SK-MEL-5 (cell line): ENCODE data around the gene EFCAB8. TPM values are rescaled to one million over a fixed set of nuclear protein-coding genes. Genes with fewer than 3 reads are reported as not detected.
"Not testable (repeated sequence)": the region's sequence is repeated elsewhere in the genome, so short reads cannot be mapped to it uniquely, and the experiment has no call there.

Source experiments
- DNase-seq: peaks from one replicate; pipeline ENCODE4 v3.0.0-alpha.2; 2016; ENCODE audit warnings: low read depth, low spot score
- in situ Hi-C: cut with HindIII; loops from 2 replicates; pipeline ENCODE4 v1.10.0; 2016; ENCODE audit warnings: low sequenced_read_pairs, high pct_unique_total_duplicates, low pct_unique_long_range_greater_than_20kb
- total RNA-seq: library from RNA; depleted of rRNA; stranded (reverse); fragments of >200 nt; shearing (Covaris generic); gene quantifications from 2 replicates; pipeline ENCODE4 v1.2.3, GENCODE V29; 2014

Gene EFCAB8
- total RNA-seq, 1 experiment from 2014 or later, result not detected

GRCh38 chr20:32959351-32960221 is 100.9 kb downstream of the EFCAB8 start:
- in situ Hi-C loops, result no loop called here
- DNase-seq, result no peak

DNA sequence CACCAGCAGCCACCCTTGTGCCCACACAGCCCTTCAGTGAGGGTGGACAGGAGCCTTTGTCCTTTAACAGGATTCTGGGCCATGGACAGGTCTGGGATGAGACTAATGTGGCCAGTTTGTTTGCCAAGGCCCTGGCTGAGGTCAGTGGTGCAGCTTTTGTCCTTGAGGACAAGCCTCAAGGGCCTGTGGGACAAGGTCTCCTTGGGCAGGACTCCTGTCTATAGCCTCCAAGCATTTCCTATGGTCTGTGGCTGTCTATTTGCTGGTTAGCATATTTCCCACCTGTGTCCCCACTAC is 101.4 kb downstream of the EFCAB8 start:
- in situ Hi-C loops, result no loop called here
- DNase-seq, result no peak

- in situ Hi-C loops, result no loop called here
- DNase-seq, result no peak
These were observed 102.4 kb downstream of the EFCAB8 start for GRCh38 chr20:32960849-32961731.

- in situ Hi-C loops, result no loop called here
- no peak for DNase-seq
These were observed 103.3 kb downstream of the EFCAB8 start for GRCh38 chr20:32962053-32962452.

GRCh38 chr20:32962646-32963045 is 103.9 kb downstream of the EFCAB8 start:
- in situ Hi-C loops, DNase-seq: not testable (repeated sequence)

- in situ Hi-C loops, result no loop called here
- DNase-seq, result no peak
These were observed 104.5 kb downstream of the EFCAB8 start for GRCh38 chr20:32963176-32963575.

GRCh38 chr20:32964575-32964974 is 105.9 kb downstream of the EFCAB8 start:
- in situ Hi-C loops, result no loop called here
- no peak for DNase-seq

DNA sequence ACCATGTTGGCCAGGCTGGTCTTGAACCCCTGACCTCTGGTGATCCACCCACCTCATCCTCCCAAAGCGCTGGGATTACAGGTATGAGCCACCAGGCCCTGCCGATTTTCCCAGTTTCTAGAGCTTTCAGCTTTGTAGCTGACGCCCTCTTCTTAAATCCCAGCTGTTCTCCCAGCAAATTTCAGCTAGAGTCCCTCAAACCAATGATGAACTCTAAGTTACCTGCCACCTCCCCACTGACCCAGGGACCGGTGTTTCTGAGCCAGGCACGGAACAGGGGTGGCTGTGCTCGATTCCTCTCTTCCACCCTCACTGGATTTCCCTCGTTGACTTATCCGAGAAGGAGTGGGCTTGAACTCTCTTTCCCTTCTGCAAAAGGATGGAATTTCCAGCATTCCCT is 106.4 kb downstream of the EFCAB8 start:
- in situ Hi-C loops, result no loop called here
- DNase-seq, result no peak

DNA sequence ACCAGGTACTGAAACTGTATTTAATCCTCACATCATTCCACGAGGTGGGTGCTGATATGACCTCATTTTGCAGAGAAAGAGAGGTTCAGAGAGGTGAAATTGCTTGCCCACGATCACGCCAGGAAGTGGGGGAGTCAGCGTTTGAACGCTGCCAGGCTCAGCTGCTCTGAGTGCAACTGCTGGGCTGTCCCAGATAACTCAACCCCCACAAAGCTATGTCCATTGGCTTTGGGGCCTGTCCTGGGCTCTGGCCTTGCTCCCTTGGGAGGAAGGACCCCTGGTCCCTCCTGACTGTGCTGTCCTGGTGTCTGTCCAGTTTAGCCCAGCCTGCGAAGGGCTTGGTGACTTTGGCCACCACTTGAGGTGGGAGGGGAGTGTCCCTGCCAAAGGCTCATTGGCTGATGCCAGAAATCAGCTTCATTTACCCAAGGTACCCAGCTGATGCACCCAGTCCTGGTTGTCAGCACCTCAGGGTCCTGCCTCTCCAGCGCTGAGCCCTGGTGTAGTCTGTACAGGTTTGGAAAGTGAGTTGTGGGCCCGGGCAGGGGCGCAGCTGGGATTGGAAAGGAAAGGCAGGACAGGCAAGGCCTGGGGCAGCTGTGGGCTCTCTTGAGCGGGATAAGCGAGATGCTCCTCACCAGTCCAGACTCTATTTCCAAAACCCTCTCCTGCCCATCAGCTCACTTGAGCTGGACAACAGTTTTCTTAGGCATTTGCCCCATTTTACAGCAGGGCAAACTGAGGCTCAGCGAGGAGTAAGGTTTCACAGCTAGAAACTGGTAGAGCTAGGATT is 107.1 kb downstream of the EFCAB8 start:
- in situ Hi-C loops, result no loop called here
- DNase-seq, result no peak

DNA sequence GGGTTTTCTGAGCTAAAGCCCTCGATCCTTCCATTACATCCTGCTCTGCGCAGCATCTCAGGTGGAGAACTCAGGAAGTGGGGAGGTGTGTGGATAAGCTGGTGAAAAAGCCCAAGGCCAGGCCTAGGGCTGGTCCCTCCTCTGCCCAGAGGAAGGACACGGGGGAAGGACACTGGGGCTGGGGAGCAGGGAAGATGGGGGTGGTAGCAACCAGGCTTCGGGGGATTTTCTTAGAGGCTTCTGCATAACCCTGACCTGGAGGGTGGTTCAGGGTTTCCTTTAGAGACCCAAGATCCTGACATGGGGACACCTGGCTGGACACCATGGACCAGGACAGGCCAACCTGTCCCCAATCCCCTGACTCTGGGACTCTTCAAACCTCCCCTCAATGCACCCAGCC is 107.7 kb downstream of the EFCAB8 start:
- in situ Hi-C loops, result no loop called here
- no peak for DNase-seq

DNA sequence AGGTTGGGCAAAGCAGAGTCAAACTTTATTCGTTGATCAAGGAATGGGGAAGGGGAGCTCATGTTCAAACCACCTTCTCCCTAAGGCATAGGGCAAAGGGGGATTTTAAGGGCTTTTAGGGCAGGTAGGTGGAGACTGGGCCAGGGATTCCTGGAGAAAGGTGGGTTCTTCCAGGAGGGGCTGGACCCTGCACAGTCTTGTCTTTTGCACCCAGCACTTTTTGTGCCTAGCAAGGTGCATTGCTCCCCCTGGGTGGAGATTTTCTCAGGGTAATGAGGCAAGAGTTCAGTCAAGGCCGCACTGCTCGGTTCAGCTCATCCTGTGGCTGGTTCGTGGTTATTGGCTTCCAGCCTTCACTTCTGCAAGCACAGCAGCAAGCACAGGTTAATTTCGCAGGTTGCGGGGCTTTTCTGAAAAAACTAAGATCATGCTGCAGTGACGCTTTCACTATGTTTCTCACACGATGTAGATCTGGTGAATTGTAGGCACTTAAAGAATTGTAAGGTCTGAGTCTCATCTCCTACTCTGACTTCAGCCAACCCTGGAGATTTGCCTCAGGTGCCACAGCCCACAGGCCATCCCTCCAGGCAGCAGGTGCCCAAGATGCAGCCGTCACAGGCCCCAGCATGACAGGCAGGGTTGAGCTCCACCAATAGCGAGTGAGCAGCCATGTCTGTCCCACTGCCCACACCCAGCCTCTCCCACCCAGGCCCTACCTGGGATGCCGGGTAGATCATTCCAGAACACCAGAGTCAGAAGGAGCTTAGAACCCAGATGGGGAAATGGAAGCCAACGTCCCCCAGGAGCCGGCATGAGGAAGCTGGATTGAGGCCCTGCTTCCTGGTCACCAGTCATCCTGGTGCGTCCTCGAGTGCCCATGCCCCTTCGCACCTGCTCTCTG is 108.4 kb downstream of the EFCAB8 start:
- no peak for DNase-seq
- in situ Hi-C loops, result no loop called here

DNA sequence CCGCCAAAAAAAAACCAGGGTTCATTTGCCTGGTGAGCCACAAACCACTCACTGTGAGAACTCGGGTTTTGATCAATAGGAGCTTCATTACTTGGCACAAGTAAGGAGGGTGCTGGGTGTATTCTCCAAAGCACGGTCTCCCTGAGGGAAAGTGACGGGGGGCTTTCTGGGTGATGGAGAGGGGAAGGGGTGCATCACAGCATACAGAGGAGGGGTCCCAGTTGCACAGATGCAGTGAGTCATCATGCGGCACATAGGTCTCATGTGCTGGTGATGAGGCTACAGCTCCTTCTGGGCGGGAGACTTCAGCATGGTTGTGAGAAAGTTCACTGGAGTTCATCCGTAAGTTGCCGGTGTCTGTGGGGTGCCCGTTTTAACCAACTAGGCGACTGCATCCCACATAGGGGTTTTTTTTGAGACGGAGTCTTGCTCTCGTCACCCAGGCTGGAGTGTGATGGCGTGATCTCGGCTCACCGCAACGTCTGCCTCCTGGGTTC is 109.3 kb downstream of the EFCAB8 start:
- in situ Hi-C loops, result no loop called here
- DNase-seq, result no peak

- in situ Hi-C loops, result no loop called here
- DNase-seq, result no peak
These were observed 109.9 kb downstream of the EFCAB8 start for GRCh38 chr20:32968478-32969241.

DNA sequence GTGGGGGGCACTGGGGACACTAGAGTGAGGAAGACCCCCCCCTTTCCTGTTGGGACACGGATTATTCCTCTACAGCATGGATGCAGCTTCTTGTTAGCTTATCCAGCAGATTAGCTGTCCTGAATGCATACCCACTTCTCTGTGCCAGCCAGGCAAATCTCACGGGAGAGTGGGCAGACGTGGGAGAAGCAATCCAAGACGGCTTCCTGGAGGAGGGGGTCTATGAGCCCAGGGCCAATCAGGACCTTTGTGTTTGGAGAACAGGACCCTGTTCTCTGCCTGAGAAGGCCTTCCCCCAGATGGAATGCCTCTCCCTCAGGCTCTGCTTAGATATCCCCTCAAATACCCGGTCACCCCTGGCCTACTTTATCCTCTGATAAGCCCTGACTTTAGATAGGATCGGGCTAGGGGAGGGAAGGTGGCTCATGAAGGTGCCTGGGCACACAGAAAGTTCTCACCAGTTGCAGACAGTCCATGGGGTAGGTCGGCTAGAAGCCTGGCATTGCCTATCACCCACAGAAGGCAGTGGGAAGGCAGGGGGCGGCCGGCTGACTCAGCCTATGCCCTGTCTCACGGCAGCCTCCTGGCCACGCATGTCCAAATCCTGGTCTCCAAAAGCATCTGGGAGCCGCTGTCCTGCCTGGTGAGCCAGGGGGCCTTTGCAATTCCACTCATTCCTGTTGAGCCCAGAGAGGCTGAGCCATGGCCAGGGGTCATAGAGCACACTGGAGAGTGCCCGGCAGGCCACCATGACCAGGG is 110.8 kb downstream of the EFCAB8 start:
- in situ Hi-C loops, result no loop called here
- DNase-seq, result no peak

GRCh38 chr20:32970115-32970972 is 111.6 kb downstream of the EFCAB8 start:
- no peak for DNase-seq
- in situ Hi-C loops, result no loop called here
